Adrenal gland (tissue), 12 donors: ENCODE data around the gene GNMT. TPM values are rescaled to one million over a fixed set of nuclear protein-coding genes. Genes with fewer than 3 reads are reported as not detected.

Experiments
- DNase-seq, 7 donors: peaks; one replicate each; pipeline ENCODE4 v3.0.0-alpha.2; 2019 to 2020
- H3K27ac ChIP-seq, 5 donors: fragments of 200-600 bp; sonication (generic) in 4 of 5; 1 replicate in 3 of 5; 2 replicates in 2 of 5; pipeline versions ENCODE4 v1.5.1 to v1.8.0; 2016 to 2020; ENCODE audit warnings: mild to moderate bottlenecking in 1 of 5
- H3K27me3 ChIP-seq: fragments of 200-600 bp; 2 replicates; pipeline ENCODE4 v1.8.0; 2021
- H3K36me3 ChIP-seq, 2 donors: fragments of 200-600 bp; replicated peaks in 1 of 2; 1 replicate in 1 of 2; 2 replicates in 1 of 2; pipeline versions ENCODE4 v1.5.1 to v1.8.0; 2018 to 2022
- H3K4me1 ChIP-seq, 2 donors: fragments of 200-600 bp; replicated peaks in 1 of 2; 1 replicate in 1 of 2; 2 replicates in 1 of 2; pipeline versions ENCODE4 v1.5.1 to v1.8.0; 2018 to 2021
- H3K4me3 ChIP-seq, 4 donors: fragments of 200-600 bp; sonication (generic) in 3 of 4; one replicate each; pipeline ENCODE4 v1.5.1; 2016 to 2018
- H3K9me3 ChIP-seq, 3 donors: fragments of 200-600 bp; sonication (generic) in 1 of 3; replicated peaks in 1 of 3; 1 replicate in 2 of 3; 2 replicates in 1 of 3; pipeline versions ENCODE4 v1.5.1 to v1.8.0; 2016 to 2021
- POLR2A ChIP-seq, 2 donors: fragments of 450-650 bp; IDR thresholded peaks; one replicate each; pipeline ENCODE4 v1.6.1; 2017; ENCODE audit warnings: antibody characterized with exemption in 2 of 2, mild to moderate bottlenecking in 2 of 2, moderate library complexity in 1 of 2
- WGBS, 4 donors: extraction: QIAGEN DNeasy Blood & Tissue Kit in 2 of 4; methylation state at CpG; one replicate each; pipeline versions ENCODE4 v1.1.5 to v1.1.7; 2013 to 2017; 5-methylcytosine and 5-hydroxymethylcytosine counted together
- intact Hi-C, 2 donors: fragments of 100-400 bp; cut with DNase I; formaldehyde crosslinking; loops; one replicate each; pipeline versions ENCODE4 v1.14.1 to v1.15.0; 2022 to 2023
- polyA plus RNA-seq, 3 donors: library from polyadenylated mRNA; stranded (reverse); fragments of 200-250 nt in 2 of 3; fragments of 350-450 nt in 1 of 3; fragmentation: Illumina TruSeq in 1 of 3; extraction: RNeasy Lipid Tissue Mini Kit (QIAGEN cat#74804) in 1 of 3; gene quantifications; one replicate each; pipeline ENCODE4 v1.2.3, GENCODE V29; 2013 to 2014
- total RNA-seq, 9 donors: library from RNA; depleted of rRNA in 4 of 9; stranded (reverse); fragments of >200 nt in 4 of 9; fragments of 120-200 nt in 1 of 9; fragmentation: NEBNext Ultra II Directional in 1 of 9; extraction: Animal tissue kit (Norgen Biotek cat#: 25700) in 1 of 9; gene quantifications; one replicate each; pipeline versions ENCODE4 v1.1.0 to v1.2.4, GENCODE V29; 2013 to 2023
- TF ChIP-seq, protein P1 (sequence below), 6 experiments: fragments of 450-650 bp in 4 of 6; fragments of 200-600 bp in 2 of 6; sonication (generic) in 1 of 6; IDR thresholded peaks; 1 replicate in 5 of 6; 2 replicates in 1 of 6; pipeline versions ENCODE4 v1.5.1 to v1.8.0; 2016 to 2021; ENCODE audit warnings: antibody characterized with exemption in 6 of 6, mild to moderate bottlenecking in 2 of 6, moderate library complexity in 1 of 6
- donor health status: healthy with polysubstance abuse.
- donor health status: Bipolar disorder and iron deficiency.
- donor health status: DM: yes; HTN: yes; CAD: no.
- donor health status: DM: no; HTN: no; CAD: no.
- donor health status: DM: no; HTN: no; CAD: no.
- donor health status: DM: yes; HTN: yes; CAD: no.

GNMT gene
- total and polyA plus RNA-seq, 12 donors, result 0.28 to 4.4 (median 0.53) TPM; not detected in 4

DNA sequence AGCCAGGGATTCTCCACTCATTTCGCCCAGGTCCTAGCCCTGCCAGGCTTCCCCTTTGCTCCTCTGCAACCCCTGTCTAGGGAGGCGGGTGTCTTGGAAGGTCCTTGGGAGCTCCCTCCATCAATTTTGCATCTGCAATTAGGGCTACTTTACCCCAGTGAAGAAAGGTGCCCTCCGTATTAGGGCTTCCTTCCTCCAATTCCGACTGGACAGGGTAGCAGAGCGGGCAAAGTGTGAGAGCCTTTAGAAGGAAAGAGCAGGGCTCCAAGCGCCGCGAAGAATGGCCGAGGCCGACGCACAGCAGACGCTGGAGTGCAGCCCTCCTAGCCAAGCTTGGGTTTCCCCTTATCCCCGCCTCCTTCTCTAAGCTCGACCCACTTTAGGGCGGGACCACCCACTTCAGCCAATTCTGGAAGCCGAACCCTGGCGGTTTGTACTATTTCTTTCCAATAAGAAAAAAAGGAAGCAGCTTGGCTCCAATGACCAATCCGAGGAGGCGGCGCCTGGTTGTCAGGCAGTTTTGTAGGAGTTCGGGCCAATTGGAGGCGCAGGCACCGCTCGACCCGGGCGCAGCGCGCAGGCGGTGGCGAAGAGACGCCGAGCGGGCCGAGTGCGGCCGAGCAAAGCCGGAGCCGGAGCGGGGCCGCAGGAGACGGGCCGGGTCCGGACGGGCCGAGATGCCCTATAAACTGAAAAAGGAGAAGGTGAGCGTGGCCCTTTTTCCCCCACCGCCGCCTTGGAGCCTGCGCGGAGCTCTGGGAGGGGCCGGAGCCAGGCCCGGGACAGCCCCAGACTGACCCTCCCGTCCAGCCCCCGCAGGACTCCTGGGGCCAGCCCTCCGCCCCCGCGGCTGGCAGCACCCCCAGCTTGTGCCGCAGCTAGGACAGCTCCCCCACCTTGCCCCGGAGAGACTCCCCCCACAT lies 23.7 kb downstream of the GNMT start, which contains the start of gene PPP2R5D:
Gene PPP2R5D (plus strand): TSS at position 570 of the 923 bp plus-strand sequence. CDS start 108 bp downstream, at position 678.
- intact Hi-C loops, result no loop called here
- WGBS, 4 donors, result 0 to 1% (median 0%) methylated on average over 17 to 59 of the region's 59 CpGs
- Histone ChIP-seq H3K4me1 (peaks cover 26 to 33% of the 10 kb centered on the region in 2 donors), H3K27ac (peak within 1 kb of the TSS; percentile 66 to 88 (median 79)), H3K9me3 (no peaks in the 10 kb centered on the region), H3K27me3 (no peaks in the 10 kb centered on the region), H3K36me3 (no peaks in the 10 kb centered on the region), H3K4me3 (peak within 1 kb of the TSS; percentile 43 to 92 (median 60))
- peak; percentile 96 to 100 (median 99) for DNase-seq
- peak; percentile 77 to 97 for TF ChIP-seq POLR2A (IDR thresholded peaks at IDR 0.05)
- TF ChIP-seq, protein P1, sequence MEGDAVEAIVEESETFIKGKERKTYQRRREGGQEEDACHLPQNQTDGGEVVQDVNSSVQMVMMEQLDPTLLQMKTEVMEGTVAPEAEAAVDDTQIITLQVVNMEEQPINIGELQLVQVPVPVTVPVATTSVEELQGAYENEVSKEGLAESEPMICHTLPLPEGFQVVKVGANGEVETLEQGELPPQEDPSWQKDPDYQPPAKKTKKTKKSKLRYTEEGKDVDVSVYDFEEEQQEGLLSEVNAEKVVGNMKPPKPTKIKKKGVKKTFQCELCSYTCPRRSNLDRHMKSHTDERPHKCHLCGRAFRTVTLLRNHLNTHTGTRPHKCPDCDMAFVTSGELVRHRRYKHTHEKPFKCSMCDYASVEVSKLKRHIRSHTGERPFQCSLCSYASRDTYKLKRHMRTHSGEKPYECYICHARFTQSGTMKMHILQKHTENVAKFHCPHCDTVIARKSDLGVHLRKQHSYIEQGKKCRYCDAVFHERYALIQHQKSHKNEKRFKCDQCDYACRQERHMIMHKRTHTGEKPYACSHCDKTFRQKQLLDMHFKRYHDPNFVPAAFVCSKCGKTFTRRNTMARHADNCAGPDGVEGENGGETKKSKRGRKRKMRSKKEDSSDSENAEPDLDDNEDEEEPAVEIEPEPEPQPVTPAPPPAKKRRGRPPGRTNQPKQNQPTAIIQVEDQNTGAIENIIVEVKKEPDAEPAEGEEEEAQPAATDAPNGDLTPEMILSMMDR (IDR thresholded peaks at IDR 0.05), result peak in 4 of 6 experiments; percentile 10 to 37 (median 26)

DNA sequence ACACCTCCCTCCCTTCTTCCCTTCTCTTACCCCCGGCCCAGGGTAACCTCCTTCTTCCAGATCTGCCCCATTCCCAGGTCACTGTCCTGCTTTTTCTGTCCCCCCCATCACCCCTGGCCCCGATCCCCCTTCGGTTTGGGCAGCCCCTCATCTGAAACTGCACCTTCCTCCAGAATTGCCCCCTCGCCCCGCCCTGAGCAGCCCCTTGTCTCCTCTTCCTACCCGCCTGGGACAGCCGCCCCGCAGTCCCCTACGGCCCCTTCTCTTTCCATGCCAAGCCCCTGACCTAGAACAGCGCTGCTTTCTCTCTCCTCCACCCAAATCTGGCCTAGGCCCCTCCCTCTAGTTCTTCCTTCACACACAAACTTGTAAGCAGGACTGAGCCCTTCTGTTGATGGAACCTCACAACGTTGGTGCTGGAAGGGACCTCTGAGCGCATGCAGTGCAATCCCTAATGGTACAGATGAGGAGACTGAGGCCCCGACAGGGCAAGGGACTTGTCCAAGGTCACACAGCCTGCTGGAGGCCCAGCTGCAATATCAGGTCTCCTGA lies 24.4 kb downstream of the GNMT start:
- peaks cover 19 to 27% of the 10 kb centered on the region in 2 donors for H3K4me1 ChIP-seq

DNA sequence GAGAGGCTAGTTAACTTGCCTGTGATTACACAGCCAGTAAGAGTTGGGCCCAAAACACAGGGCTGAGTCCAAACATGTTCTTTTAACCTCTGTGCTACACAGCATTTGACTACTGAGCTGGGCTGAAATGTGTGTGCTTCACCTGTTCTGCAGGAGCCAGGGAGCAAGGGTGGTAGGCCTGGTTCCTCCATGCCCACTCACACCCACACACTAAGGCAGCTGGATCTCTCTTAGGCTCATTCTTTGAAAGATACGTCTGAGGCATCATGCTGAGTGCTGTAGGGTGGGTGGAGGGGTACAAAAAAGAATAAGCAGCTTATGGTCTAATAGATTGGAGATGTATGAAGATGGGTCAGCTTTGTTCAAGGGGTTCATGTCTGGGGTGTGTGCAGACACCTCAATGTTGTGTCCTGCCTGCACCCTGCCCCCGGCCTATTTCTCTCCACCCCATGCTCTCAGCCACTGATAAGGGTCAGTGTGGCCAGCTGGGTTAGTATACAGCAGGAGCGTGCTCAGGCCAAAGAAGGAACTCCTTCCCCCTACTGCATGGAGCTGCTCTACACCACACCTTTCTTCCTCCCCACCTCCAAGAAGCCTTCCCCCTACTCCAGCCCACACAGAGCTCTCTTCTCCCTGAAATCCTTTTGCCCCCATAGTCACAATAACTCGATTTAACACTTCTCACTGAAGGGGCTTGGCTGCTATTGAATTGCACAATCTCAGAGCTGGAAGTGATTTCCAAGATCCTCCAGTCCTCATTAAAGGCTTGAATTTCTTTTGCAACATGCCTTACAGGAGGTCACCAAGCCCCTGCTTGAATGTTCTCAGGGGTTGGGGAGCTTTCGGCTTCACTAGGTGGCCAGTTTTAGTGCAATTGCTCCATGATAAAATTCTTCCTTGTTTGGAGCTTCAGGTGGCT lies 27.2 kb downstream of the GNMT start:
- H3K4me1 ChIP-seq, result peaks cover 17 to 26% of the 10 kb centered on the region in 2 donors
- 79 to 83% (median 81%) methylated on average over 5 of the region's 5 CpGs for WGBS, 4 donors
- intact Hi-C loops, result no loop called here
- TF ChIP-seq POLR2A (IDR thresholded peaks at IDR 0.05), result no peak
- TF ChIP-seq, protein P1 (IDR thresholded peaks at IDR 0.05), result no peak
- H3K27ac ChIP-seq, result peak overlapping the region in 1 of 5 donors; percentile 1
- H3K36me3 ChIP-seq, result peaks cover 0 to 12% of the 10 kb centered on the region in 2 donors
- no peaks in the 10 kb centered on the region for H3K9me3 ChIP-seq
- no peaks in the 10 kb centered on the region for H3K27me3 ChIP-seq
- DNase-seq, result no peak
- H3K4me3 ChIP-seq, result no peak overlapping the region

More for the DNA sequence above, 24.4 kb downstream of the GNMT start:
- Histone ChIP-seq H3K4me3 (peak overlapping the region; percentile 35 to 92 (median 58)), H3K36me3 (peaks cover 0 to 7% of the 10 kb centered on the region in 2 donors), H3K27me3 (no peaks in the 10 kb centered on the region), H3K9me3 (no peaks in the 10 kb centered on the region), H3K27ac (peak overlapping the region in 4 of 5 donors; percentile 63 to 88 (median 82))
- DNase-seq, result peak in 2 of 7 donors; percentile 11 to 24
- no peak for TF ChIP-seq POLR2A (IDR thresholded peaks at IDR 0.05)
- TF ChIP-seq, protein P1 (IDR thresholded peaks at IDR 0.05), result no peak
- WGBS, 4 donors, result 9 to 12% (median 9%) methylated on average over 11 to 13 of the region's 13 CpGs
- intact Hi-C loops, result no loop called here
